Suprapubic skin (tissue), 4 donors: ENCODE data around the gene ARSB. TPM values are rescaled to one million over a fixed set of nuclear protein-coding genes. Genes with fewer than 3 reads are reported as not detected.

ENCODE experiments used
- DNase-seq, 2 donors: peaks; one replicate each; pipeline ENCODE4 v3.0.0-alpha.2; 2019; ENCODE audit warnings: low spot score in 2 of 2
- H3K27ac ChIP-seq: fragments of 200-600 bp; sonication (generic); one replicate; pipeline ENCODE4 v1.5.1; 2019
- H3K27me3 ChIP-seq: fragments of 200-600 bp; sonication (generic); one replicate; pipeline ENCODE4 v1.5.1; 2019
- H3K36me3 ChIP-seq: fragments of 200-600 bp; sonication (generic); one replicate; pipeline ENCODE4 v1.5.1; 2019
- H3K4me1 ChIP-seq: fragments of 200-600 bp; sonication (generic); one replicate; pipeline ENCODE4 v1.5.1; 2019
- H3K4me3 ChIP-seq: fragments of 200-600 bp; sonication (generic); one replicate; pipeline ENCODE4 v1.5.1; 2019; ENCODE audit warnings: mild to moderate bottlenecking
- H3K9me3 ChIP-seq: fragments of 200-600 bp; sonication (generic); one replicate; pipeline ENCODE4 v1.5.1; 2019
- CTCF ChIP-seq, 2 donors: fragments of 200-600 bp in 1 of 2; fragments of 450-650 bp in 1 of 2; sonication (generic) in 1 of 2; IDR thresholded peaks; one replicate each; pipeline ENCODE4 v1.5.1; 2016 to 2019; ENCODE audit warnings: antibody characterized with exemption in 2 of 2, mild to moderate bottlenecking in 1 of 2, moderate library complexity in 1 of 2
- EP300 ChIP-seq: sonication (generic); formaldehyde crosslinking; IDR thresholded peaks from one replicate; pipeline ENCODE4 v1.6.1; 2017; ENCODE audit warnings: antibody characterized with exemption
- POLR2A ChIP-seq, 2 donors: fragments of 450-650 bp; IDR thresholded peaks; one replicate each; pipeline ENCODE4 v1.6.1; 2017; ENCODE audit warnings: antibody characterized with exemption in 2 of 2, mild to moderate bottlenecking in 2 of 2, moderate library complexity in 2 of 2
- POLR2AphosphoS5 ChIP-seq, 3 donors: sonication (generic); formaldehyde crosslinking; IDR thresholded peaks; one replicate each; pipeline ENCODE4 v1.6.1; 2017; ENCODE audit warnings: antibody characterized with exemption in 3 of 3
- WGBS: methylation state at CpG from one replicate; pipeline ENCODE4 v1.1.5; 2018; 5-methylcytosine and 5-hydroxymethylcytosine counted together
- total RNA-seq, 4 donors: library from RNA; depleted of rRNA; stranded (reverse); fragments of >200 nt; gene quantifications; one replicate each; pipeline ENCODE4 v1.1.0, GENCODE V29; 2016

ARSB gene
- total RNA-seq, 4 donors from 2014 or later = 3.1 to 5.1 (median 3.4) TPM

GRCh38 chr5:78792345-78793055 lies 192.6 kb downstream of the ARSB start:
- H3K27me3 ChIP-seq = no peaks in the 10 kb centered on the region
- no peaks in the 10 kb centered on the region for H3K36me3 ChIP-seq
- no peaks in the 10 kb centered on the region for H3K9me3 ChIP-seq
- H3K27ac ChIP-seq = no peak overlapping the region
- TF ChIP-seq EP300 = no peak
- no peak for TF ChIP-seq CTCF (IDR thresholded peaks at IDR 0.05)
- TF ChIP-seq POLR2A (IDR thresholded peaks at IDR 0.05) = no peak
- TF ChIP-seq POLR2AphosphoS5 (IDR thresholded peaks at IDR 0.05) = no peak
- DNase-seq = no peak
- H3K4me3 ChIP-seq = no peak overlapping the region
- WGBS = 89% methylated on average over 10 of the region's 10 CpGs
- H3K4me1 ChIP-seq = no peaks in the 10 kb centered on the region

GRCh38 chr5:78791501-78792100 lies 193.5 kb downstream of the ARSB start:
- H3K27me3 ChIP-seq = no peaks in the 10 kb centered on the region
- whole genome bisulfite sequencing = 90% methylated on average over 11 of the region's 11 CpGs
- TF ChIP-seq POLR2AphosphoS5 (IDR thresholded peaks at IDR 0.05) = no peak
- TF ChIP-seq CTCF (IDR thresholded peaks at IDR 0.05) = no peak
- no peak for TF ChIP-seq POLR2A (IDR thresholded peaks at IDR 0.05)
- no peak for TF ChIP-seq EP300
- no peaks in the 10 kb centered on the region for H3K4me1 ChIP-seq
- no peak overlapping the region for H3K4me3 ChIP-seq
- no peaks in the 10 kb centered on the region for H3K36me3 ChIP-seq
- no peaks in the 10 kb centered on the region for H3K9me3 ChIP-seq
- DNase-seq = no peak
- H3K27ac ChIP-seq = no peak overlapping the region

GRCh38 chr5:78787783-78788182 lies 197.3 kb downstream of the ARSB start:
- DNase-seq = no peak
- Histone ChIP-seq H3K36me3 (no peaks in the 10 kb centered on the region), H3K9me3 (no peaks in the 10 kb centered on the region), H3K27ac (no peak overlapping the region), H3K4me3 (no peak overlapping the region), H3K27me3 (no peaks in the 10 kb centered on the region), H3K4me1 (no peaks in the 10 kb centered on the region)
- WGBS = 58% methylated on average over 7 of the region's 7 CpGs
- TF ChIP-seq POLR2A (IDR thresholded peaks at IDR 0.05) (no peak), CTCF (IDR thresholded peaks at IDR 0.05) (no peak), POLR2AphosphoS5 (IDR thresholded peaks at IDR 0.05) (no peak), EP300 (no peak)

- no peak for DNase-seq
- no peaks in the 10 kb centered on the region for H3K4me1 ChIP-seq
- no peaks in the 10 kb centered on the region for H3K27me3 ChIP-seq
- H3K27ac ChIP-seq = no peak overlapping the region
- no peaks in the 10 kb centered on the region for H3K36me3 ChIP-seq
- no peaks in the 10 kb centered on the region for H3K9me3 ChIP-seq
- H3K4me3 ChIP-seq = no peak overlapping the region
- 93% methylated on average over 1 of the region's 1 CpG for WGBS
- TF ChIP-seq POLR2AphosphoS5 (IDR thresholded peaks at IDR 0.05) = no peak
- no peak for TF ChIP-seq CTCF (IDR thresholded peaks at IDR 0.05)
- TF ChIP-seq EP300 = no peak
- TF ChIP-seq POLR2A (IDR thresholded peaks at IDR 0.05) = no peak
Measured at GRCh38 chr5:78785454-78785853, 199.7 kb downstream of the ARSB start.

GRCh38 chr5:78783434-78784130 lies 201.5 kb downstream of the ARSB start:
- TF ChIP-seq EP300 (no peak), POLR2A (IDR thresholded peaks at IDR 0.05) (no peak), POLR2AphosphoS5 (IDR thresholded peaks at IDR 0.05) (no peak), CTCF (IDR thresholded peaks at IDR 0.05) (no peak)
- Histone ChIP-seq H3K27me3 (no peaks in the 10 kb centered on the region), H3K4me1 (no peaks in the 10 kb centered on the region), H3K27ac (no peak overlapping the region), H3K9me3 (no peaks in the 10 kb centered on the region), H3K36me3 (no peaks in the 10 kb centered on the region), H3K4me3 (no peak overlapping the region)
- DNase-seq = no peak
- 72% methylated on average over 2 of the region's 2 CpGs for WGBS
